Non-pigmented ciliary epithelial cell (primary cell): ENCODE results near the gene KRT15.
"Not testable (repeated sequence)": the region's sequence is repeated elsewhere in the genome, so short reads cannot be mapped to it uniquely, and the experiment has no call there.

Experiments used
- DNase-seq: peaks from one replicate; pipeline ENCODE4 v3.0.0-alpha.2; 2010; ENCODE audit warnings: low read depth

KRT15 gene

GRCh38 chr17:41544491-41544892 is 25.8 kb upstream of the KRT15 start:
- DNase-seq: no peak

DNA sequence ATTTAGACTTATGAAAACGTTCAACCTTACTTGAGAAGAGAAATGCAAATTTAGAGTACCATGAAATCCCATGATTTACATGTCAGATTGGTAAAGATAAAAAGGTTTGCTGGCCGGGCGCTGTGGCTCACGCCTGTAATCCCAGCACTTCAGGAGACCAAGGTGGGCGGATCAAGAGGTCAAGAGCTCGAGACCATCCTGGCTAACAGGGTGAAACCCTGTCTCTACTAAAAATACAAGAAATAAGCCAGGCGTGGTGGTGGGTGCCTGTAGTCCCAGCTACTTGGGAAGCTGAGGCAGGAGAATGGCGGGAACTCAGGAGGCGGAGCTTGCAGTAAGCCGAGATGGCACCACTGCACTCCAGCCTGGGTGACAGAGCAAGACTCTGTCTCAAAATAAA is 24.1 kb upstream of the KRT15 start:
- DNase-seq: not testable (repeated sequence)

DNA sequence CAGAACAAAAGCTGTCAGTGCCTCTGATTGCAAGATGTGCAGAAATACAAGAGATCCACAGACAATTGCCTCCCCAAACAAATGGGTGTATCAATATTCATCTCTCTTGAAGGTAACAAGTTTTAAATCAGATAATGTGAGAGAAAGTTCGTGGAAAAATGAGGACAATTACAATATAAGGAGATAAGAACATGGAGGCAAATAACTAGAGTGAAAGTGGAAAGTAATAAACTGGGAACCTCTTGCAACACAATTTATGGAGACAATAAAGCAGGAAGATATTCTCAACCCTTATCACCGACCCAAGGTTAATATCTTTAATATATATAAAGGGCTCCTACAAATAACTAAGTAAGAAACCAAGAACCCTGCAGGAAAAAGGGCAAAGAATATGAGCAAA is 23.7 kb upstream of the KRT15 start:
- no peak for DNase-seq

- no peak for DNase-seq
Measured at GRCh38 chr17:41540921-41541625, 22.4 kb upstream of the KRT15 start.

GRCh38 chr17:41539979-41540701 is 21.4 kb upstream of the KRT15 start:
- DNase-seq: no peak

- DNase-seq: no peak
Measured at GRCh38 chr17:41539071-41539492, 20.4 kb upstream of the KRT15 start.

- no peak for DNase-seq
Measured at GRCh38 chr17:41538565-41538991, 19.9 kb upstream of the KRT15 start.

- DNase-seq: no peak
Measured at GRCh38 chr17:41537990-41538389, 19.3 kb upstream of the KRT15 start.

GRCh38 chr17:41537614-41537954 is 18.9 kb upstream of the KRT15 start:
- no peak for DNase-seq

DNA sequence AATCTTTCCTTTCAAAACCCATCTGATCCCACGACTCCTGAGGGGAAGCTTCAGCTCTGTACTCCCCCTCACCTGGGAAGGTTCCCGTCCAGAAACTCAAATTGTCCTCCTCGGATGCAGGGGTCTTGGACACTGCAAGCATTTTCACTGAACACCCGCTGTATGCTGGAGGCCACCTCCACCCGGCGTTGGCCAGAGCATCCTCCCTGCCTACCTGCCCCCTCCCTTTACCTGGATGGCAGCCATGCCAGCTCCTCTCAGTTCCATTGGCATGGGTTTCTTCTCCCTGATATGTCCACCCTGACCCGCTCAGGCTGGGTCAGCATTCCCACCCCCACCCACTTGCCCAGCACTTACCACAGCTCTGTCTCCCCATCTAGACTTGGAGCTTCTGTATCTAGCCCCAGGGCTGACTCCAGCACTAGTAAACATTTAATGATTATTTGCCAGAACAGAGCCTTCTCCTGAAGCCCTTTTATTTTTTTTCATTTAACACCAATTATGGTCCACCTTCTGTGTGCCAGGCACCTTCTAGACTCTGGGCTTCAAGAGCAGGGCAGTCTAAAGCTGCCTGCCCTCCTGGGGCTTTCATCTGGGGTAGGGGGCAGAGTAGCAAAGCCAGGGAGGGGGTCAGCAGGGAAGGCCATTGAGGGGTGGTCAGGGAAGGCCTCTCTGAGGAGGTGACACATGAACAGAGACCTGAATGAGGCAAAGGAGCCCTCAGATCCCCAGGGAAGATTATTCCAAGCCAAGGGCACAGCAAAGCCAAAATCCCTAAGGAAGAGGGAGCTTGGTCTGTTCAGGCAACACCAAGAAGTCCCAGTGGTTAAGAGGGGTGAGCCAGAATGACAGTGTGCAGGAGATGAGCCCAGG is 18.3 kb upstream of the KRT15 start:
- DNase-seq: no peak

- DNase-seq: no peak
Measured at GRCh38 chr17:41535764-41536481, 17.2 kb upstream of the KRT15 start.

DNA sequence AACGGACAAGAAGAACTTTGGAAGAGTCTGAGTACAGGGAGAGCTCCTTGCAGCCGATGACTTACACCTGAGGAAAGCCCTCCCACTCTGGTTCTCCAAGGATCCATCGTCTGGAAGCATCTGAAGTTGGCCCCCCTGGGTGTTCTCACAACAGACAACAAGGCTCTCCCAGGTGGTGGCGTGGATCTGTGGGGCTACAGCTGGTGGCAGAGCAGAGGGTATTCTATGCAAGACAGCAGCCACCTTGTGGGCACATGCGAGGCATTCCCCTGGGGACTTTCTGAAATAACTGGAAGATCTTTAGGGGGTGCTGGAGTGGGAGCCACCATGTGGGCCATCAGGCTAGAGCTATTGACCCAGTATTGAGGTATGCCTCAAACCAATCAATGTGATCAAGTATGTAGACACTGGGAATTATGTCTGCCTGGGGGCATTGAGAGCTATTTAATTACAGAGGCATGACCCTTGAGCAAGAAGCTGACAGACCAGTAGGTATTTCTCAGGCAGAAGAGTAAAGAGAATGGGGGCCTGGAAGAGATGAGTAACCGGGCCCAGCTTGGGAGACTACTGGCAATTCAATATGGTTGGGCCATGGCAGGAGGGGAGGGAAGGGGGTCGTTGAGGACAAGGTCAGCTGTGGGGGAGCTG is 16.3 kb upstream of the KRT15 start:
- no peak for DNase-seq

DNA sequence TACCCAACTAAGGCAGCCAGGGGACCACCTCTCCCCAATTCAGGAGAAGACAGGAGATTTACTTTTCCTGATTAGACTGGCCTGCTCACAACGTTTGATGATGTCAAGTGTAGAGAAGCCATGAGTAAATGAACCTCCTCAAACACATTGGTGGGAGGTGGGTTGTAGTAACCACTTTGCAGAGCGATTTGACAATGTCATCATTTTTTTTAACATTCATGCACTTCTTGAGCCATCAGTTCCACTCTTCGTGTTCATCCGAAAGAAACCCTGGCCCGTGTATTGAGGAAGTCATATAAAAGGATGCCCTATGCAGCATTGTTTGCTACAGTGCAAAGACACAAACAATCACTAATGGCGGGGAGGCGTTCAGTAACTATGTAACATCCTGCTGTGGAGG is 14.9 kb upstream of the KRT15 start:
- DNase-seq: no peak

DNA sequence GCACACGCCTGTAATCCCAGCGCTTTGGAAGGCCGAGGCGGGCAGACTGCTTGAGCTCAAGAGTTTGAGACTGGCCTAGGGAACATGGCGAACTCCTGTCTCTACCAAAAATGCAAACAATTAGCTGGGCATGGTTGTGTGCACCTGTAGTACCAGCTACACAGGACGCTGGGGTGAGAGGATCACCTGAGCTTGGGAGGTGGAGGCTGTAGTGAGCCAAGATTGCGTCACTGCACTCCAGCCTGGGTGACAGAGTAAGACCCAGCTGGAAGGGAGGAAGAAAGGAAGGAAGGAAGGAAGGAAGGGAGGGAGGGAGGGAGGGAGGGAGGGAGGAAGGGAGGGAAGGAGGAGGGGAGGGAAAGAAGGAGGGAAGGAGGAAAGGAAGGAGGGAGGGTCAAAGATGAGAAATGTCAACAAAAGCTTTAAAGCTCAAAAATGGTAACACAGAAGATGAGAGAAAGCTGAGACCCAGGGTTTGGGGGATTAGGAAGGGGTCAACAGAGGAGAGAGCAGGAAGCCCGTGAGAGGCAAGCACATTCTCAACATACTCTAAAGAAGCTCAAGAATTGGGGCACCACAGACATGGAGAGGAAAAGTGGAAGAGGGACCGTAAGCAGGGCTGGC is 14.4 kb upstream of the KRT15 start:
- DNase-seq: no peak

GRCh38 chr17:41531993-41532392 is 13.3 kb upstream of the KRT15 start:
- no peak for DNase-seq

GRCh38 chr17:41530062-41531048 is 11.7 kb upstream of the KRT15 start:
- DNase-seq: peak; percentile 83

- DNase-seq: no peak
Measured at GRCh38 chr17:41529491-41529915, 10.8 kb upstream of the KRT15 start.

GRCh38 chr17:41528959-41529353 is 10.3 kb upstream of the KRT15 start:
- DNase-seq: no peak

DNA sequence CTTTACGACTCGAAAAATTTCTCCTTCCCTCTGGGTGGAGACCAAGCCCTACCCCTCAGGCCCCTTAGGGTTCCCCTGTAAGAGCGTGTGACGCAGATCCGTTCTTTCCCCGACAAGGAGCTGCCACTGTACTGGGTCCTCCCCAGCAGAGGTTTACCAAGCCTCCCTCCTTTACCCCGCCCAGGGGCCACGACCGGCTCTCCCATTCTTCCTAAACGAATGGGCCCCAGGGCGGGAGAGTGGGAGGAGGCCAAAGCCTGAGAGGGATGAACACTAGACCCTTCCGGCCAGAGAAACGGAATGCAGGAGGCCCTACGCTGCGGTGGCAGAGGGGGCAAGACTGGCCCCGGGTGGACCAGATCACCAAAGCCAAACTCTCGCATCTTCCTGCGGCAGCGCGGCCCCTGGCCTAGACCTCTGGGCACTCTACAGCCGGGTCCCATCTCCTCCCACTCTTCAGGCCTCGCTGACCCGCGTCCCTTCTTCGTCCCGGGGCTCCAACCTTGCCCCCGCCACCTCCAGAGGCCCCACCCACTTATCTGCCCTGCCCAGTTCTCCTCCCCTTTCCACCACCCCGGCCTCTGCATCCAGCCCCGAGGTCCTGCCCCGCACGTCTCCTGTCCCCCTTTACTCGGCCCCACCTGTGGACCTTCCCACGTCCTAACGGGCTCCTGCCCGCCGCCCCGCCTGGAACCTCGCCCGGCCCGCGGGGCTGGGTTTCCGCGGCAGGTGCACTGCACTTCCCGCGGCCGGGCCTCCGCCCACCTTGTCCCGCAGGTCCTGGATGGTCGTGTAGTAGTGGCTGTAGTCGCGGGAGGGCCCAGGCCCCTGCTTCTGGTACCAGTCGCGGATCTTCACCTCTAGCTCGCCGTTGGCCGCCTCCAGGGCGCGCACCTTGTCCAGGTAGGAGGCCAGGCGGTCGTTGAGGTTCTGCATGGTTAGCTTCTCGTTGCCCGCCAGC is 8.7 kb upstream of the KRT15 start:
- DNase-seq: no peak
